Measurements from ENCODE around the gene CD48. TPM values are rescaled to one million over a fixed set of nuclear protein-coding genes. Genes with fewer than 3 reads are reported as not detected.
A peak's percentile ranks its signal among the peaks of the same experiment; 100 is the strongest.

The CD48 gene, protein sequence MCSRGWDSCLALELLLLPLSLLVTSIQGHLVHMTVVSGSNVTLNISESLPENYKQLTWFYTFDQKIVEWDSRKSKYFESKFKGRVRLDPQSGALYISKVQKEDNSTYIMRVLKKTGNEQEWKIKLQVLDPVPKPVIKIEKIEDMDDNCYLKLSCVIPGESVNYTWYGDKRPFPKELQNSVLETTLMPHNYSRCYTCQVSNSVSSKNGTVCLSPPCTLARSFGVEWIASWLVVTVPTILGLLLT
- total RNA-seq: 1 to 10 TPM; 1.9 to 5.5 TPM
- long read RNA-seq: 0 reads

DNA sequence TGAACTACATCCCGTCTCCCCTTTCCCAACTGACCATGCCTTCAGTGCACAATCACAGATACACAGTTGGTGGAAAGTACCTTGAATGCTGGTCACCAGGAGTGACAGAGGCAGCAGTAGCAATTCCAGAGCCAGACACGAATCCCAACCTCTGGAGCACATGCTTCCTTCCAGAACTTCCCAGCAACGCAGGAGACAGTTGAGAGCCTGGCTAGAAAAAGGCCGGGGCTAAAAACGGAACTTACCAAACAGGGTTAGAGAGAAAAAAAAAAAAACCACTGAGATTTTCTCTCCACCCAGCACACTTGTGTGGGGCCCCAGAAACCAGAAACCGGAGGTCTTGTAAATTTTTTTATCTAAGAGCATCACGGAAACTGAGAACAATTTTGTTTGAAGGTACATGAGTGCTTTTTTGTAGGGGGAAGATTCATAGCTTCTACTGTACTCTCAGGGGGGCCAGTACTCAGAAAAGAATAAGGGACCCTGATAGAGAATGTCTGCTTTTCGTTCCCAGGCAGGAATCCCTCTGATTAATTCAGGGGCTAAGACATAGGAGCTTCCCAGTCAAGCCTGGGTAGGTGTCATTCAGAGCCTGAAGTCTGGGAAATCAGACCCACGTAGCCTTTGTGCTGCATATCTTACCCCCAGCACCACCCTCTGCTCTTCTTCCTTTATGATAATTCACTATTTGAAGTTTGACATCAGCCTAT, at the start of gene CD48:
Gene CD48 (minus strand): TSS at position 221 of the 710 bp plus-strand sequence. CDS start 59 bp downstream, at position 162.
- intact Hi-C loops (cut with DNase I): no loop called here
- ATAC-seq (peak; percentile 39 to 54), DNase-seq (no peak)

DNA sequence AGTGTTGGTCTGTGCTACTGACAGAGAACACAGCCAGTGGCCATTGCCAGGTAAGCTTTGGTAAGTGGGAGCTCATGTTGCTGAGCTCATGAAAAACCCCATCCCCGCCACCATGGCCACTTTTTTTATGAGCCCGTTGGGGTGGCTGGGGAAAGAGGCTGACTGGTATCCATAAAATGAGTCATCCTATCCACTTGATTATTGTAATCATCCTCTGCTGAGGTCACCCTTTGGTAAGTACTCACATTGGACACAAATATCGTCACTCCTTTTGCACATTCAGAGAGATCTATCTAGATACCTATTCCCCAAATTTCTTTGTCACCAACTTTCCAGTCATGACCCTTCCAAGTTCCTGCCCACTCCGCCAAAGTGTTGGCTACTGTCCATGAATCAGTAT, 49.4 kb upstream of the CD48 start:
- no peak for DNase-seq
- intact Hi-C loops (cut with DNase I): no loop called here
- ATAC-seq: no peak

DNA sequence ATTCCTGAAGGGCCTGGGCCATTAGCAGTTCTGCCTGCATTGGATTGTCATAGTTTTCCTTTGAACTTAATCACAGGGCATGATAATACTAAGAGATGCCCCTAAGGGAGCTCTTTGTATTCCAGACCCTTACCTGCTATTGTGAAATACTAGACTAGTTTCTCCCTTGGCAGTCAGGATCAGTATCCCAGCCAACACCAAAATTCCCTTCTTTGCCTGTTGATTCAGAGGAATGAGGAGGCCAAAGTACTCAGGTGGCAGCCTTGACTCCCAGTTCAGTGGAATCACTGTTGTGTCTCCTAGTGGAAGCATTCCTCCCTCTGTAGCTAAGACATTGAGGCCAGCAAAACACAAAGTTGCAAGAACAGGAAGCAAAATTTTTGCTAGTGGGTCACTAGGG, 48.1 kb upstream of the CD48 start:
- ATAC-seq: no peak
- DNase-seq: no peak
- intact Hi-C loops (cut with DNase I): no loop called here

DNA sequence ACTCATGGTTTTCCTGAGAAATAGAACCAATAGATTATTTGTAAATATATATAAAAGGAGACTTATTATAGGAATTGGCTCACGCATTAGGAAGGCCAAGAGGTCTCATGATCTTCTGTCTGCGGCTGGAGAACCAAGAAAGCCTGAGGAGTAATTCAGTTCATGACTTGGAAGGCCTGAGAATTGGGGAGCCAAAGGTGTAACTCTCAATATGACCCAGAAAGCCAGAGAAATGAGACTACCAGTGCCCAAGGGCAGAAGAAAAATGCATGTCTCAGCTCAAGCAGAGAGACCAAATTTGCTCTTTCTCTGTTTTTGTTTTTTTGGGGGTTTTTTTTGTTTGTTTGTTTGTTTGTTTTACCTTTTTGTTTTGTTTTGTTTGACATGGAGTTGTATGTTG, 46.9 kb upstream of the CD48 start:
- DNase-seq (no peak), ATAC-seq (no peak)
- intact Hi-C loops (cut with DNase I): no loop called here

DNA sequence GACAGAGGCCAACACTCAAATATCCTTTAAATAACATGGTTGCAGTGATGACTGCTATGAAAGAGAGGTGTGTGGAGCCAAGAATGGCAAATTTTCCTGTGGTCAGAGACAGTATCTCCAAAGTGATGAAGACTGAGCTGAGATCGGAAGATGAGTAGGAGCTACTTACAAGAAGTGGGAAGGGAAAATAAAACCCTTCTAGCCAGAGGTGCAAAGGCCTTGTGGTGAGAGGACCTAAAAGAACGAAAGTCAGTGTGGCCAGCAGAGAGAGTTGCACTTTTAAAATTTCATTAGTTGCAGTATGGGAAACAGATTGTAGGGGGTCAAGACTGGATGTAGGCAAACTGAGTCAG, 45.2 kb upstream of the CD48 start:
- intact Hi-C loops (cut with DNase I): no loop called here

DNA sequence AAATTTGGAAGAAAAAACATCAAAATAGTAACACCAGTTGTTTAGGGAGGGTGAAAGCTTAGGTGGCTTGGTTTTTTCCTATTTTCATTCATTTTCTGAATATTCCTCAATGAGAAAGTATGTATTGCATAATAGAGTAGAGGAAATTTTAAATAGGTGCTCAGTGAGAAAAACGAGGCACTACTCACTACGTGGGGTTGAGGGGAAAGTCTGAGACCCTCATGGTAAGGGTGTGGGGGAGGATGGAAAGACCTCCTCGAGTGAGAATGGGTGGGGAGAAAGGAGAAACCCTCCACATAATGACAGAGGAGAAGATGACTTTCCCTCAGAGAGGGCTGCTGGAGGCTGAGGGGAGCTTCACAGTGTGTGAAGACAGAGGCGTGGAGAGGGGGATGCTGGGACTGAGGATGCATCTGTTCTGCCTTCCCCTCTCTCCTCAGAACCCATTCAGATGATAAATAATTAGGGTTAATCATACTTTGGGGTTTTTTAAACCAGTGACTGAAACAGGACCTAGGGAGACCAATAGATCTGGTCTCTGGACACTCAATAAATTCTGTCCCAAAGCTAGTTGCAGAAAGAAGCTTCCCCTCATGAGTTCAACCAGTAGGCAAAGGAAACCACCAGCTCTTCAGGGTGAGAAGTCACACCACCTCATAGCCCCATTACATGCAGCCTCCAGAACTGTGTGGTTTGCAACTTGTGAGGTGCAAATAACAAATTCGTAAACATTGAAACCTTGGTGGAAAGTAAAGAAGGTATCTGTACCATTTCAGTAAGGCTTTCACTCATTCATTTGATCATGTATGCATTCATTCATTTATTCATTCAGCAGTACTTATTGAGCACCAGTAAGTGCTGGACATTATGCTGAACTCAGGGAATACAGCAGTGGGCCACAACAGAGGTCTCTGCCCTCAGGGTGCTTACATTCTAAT, 44.6 kb upstream of the CD48 start:
- ATAC-seq (peak in 1 of 2 donors; percentile 50), DNase-seq (no peak)
- intact Hi-C loops (cut with DNase I): no loop called here

More for the DNA sequence above, 45.2 kb upstream of the CD48 start:
- ATAC-seq: no peak
- no peak for DNase-seq

DNA sequence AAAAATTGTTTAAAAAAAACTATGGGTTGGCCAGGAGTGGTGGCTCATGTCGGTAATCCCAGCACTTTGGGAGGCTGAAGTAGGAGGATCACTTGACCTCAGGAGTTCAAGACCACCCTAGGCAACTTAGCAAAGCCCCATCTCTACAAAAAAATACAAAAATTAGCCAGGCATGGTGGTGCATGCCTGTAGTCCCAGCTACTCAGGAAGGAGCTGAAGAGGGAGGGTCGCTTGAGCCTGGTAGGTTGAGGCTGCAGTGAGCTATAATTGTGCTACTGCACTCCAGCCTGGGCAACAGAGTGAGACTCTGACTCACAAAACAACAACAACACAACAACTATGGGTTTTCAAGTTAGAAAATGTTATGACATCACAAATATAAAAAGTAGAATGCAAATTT, 43.8 kb upstream of the CD48 start:
- no peak for ATAC-seq
- no peak for DNase-seq
- intact Hi-C loops (cut with DNase I): no loop called here

DNA sequence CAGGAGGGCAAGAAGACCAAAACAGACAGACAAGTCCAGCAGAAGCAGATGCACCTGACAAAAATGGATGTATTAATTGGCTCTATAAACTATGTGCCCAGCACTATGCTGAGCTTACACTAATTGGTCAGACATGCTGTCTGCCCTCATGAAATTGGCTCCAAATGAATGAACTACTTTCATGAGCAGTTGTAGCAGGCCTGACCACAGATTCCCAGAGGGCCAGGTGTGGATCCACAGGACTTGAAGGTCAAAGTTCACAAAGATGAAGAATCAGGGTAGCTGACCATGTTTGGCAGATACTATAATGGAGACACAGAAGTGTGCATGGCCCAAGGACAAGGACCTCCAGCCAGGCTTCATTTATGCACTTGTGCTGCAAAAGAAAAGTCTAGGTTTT, 42.0 kb upstream of the CD48 start:
- intact Hi-C loops (cut with DNase I): no loop called here
- ATAC-seq (no peak), DNase-seq (no peak)

DNA sequence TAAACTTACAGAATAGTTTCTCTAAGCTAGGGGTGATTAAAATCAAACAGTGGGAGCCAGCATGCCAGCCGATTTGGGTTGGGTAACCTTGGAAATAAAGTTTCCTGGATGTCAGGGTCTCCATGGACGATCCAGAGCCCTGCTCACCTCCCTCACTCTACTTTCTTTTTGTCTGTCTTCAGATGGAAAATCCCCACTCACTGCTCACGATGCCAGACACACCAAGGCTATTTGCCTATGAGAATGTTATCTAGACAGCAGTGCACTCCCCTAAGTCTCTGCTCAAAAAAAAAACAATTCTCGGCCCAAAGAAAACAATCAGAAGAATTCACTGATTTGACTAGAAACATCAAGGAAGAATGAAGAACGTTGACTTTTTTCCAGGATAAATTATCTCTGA, 41.3 kb upstream of the CD48 start:
- no peak for DNase-seq
- ATAC-seq: peak in 1 of 2 donors; percentile 89
- intact Hi-C loops (cut with DNase I): no loop called here

DNA sequence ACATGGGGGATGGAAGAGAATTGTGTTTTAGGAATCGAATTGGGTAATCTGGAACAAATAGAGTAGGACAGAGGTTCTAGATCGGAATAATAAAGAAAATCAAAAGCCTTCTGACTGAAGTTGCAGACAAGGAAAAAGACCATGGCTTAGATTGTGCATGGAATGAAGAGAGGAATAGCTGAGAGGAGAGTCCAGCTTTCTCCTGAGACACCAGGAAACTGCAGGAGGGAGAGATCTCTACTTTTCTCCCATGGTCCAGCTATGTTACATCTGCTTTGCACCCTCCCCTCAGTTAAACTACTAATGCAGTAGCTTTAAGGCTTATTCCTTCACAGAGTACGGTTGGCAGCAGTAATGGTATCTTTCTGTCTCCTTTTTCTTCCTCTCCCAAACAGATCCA, 40.8 kb upstream of the CD48 start:
- intact Hi-C loops (cut with DNase I): no loop called here
- no peak for ATAC-seq
- no peak for DNase-seq

DNA sequence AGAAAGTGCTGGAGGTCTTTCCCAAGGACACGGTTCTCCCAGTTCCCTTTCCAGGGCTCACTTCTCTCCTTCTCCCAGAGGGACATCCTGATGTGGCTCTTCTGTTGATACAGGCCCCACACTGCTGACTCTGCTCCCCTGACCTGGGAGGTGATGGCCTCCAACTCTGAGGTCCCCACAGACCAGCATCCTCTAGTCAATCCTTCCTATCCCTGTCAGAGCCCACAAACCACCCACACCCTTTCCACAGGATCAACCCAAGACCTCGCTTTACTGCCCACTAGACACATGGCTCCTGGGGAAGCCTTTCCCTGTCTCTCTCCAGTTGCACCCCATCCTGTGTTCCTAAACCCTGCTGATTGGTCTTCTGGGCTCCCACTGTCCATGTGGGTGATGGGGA, 39.0 kb upstream of the CD48 start:
- intact Hi-C loops (cut with DNase I): no loop called here
- ATAC-seq (no peak), DNase-seq (no peak)

DNA sequence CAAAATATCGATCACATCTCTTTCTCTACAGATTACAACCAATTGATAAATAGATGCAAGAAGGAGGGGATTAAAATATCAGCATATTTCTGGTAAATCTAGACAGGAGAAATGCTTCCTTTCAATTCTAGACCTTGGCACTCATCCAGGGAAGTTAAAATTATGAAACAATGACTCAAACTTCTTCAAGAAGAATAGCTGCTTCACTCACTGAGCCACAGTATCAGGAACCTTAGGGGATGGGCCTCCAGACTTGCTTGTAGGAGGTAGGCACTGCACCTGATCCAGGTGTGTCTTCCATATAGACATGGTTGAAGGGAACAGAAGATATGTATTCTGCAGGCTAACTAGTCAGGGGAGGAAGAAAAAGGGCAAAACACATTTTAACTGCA, 37.3 kb upstream of the CD48 start:
- ATAC-seq (peak in 1 of 2 donors; percentile 21), DNase-seq (no peak)
- intact Hi-C loops (cut with DNase I): no loop called here

DNA sequence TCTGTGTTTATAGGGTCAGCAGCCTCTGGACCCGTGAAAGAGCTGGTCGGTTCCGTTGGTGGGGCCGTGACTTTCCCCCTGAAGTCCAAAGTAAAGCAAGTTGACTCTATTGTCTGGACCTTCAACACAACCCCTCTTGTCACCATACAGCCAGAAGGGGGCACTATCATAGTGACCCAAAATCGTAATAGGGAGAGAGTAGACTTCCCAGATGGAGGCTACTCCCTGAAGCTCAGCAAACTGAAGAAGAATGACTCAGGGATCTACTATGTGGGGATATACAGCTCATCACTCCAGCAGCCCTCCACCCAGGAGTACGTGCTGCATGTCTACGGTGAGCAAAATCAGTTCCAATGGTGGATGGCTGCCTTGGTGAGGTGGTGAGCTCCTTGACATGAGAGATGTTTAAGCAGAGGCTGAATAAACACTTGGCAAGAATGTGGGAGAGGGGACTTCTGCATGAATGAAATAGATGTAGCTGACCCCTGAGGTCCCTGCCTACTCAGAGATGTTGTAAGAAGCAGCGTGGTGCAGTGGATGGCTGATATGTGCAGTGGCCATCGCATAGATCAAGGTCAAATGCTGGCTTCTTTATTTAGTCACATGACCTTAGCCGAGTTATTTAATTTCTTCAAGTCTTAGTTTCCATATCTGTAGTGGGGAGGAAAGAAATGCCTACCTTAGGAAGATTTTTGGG, 36.7 kb upstream of the CD48 start:
- DNase-seq (no peak), ATAC-seq (peak in 1 of 2 donors; percentile 64)
- intact Hi-C loops (cut with DNase I): no loop called here

DNA sequence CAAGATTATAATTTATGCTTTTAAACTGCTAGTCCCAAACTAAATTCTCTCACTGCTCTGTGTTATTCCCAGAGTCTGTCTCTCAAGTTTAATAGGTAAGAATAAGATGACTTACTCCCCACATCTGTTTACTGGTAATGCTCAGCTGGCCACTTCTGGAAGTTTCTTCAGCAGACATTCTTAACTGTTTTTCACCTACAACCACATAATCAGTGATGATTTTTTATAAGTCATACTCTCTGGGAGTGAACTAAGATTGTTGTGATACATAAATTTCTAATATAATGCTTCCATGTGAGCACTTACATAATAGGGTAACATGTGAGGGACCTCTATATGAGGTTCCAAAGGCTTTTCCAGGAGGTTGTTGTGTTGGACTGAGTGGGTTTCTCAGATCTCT, 36.1 kb upstream of the CD48 start:
- intact Hi-C loops (cut with DNase I): no loop called here
- ATAC-seq: no peak

DNA sequence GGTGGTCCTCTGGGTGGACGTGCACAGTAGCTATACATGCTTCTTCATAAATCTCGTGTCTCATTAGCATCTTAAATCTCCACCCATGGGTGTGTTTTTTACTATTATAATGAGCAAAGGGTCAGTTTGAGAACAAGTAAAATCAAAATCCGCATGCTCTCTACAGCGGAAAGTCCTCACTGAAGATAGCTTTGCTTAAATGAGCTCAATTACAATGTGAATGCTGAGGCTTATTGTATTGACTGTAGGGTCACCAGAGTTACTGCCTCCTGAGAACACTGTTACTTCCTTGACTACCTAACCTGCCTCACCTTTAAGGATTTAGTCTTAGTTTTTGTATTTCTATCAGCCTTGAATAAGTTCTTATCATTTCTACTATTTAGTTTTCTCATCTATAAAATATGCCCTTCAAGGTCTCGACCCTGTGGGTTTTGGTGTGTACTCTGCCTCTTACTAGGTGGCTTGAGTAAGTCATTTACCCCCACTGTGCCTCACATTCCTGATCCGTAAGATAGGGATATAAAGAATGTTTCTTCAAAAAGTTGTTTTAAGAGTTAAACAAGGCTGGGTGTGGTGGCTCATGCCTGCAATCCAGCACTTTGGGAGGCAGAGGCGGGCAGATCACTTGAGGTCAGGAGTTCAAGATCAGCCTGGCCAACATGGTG, 35.3 kb upstream of the CD48 start:
- ATAC-seq: no peak
- no peak for DNase-seq
- intact Hi-C loops (cut with DNase I): no loop called here

More for the DNA sequence above, 36.1 kb upstream of the CD48 start:
- DNase-seq: no peak

DNA sequence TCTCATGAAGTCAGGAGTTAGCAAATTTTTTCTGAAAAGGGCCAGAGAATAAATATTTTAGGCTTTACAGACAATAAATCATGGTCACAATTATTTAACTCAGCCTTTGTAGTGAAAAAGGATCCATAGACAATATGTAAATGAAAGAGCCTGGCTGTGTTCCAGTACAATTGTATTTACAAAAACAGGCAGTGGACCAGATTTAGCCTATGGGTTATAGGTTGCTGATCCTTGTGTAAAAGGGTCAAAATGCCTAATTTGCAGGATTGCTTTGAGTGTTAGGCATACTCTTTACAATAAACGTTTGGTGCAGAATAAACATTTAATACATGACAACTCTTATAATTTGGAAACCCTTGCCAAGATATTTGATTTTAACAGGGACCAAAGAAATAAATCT, 33.9 kb upstream of the CD48 start:
- no peak for ATAC-seq
- intact Hi-C loops (cut with DNase I): no loop called here

DNA sequence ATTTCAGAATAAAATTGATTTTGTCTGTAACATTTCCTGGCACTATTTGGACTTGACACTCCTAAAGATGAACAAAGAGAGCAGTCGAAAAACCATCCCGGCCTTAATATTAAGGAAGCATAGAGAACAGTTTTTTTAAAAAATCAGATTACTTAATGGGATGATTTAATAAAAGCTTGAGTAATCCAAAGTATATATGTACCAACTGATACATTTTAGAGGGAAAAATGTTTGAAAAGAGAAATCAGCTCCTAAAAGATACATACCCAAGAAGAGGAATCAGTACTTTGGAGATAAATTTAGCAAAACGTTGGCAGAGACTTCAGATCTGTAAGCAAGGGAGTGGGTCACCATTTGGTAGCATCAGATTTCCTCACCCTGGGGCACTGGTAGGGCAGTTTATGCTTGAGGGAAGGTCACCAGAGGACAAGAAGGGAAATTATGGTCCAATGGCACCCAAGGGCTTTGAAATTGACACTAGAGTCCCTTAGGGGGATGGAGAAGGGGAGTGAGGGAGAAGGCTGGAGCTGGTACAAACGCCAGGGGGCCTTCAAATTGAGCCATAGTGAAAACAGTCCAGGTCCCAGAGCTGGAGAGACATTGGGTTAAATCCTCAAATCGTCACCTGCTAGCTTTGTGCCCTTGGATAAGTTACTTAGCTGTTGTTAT, 33.4 kb upstream of the CD48 start:
- intact Hi-C loops (cut with DNase I): no loop called here
- no peak for ATAC-seq
- no peak for DNase-seq

More for the DNA sequence above, 33.9 kb upstream of the CD48 start:
- DNase-seq: no peak

DNA sequence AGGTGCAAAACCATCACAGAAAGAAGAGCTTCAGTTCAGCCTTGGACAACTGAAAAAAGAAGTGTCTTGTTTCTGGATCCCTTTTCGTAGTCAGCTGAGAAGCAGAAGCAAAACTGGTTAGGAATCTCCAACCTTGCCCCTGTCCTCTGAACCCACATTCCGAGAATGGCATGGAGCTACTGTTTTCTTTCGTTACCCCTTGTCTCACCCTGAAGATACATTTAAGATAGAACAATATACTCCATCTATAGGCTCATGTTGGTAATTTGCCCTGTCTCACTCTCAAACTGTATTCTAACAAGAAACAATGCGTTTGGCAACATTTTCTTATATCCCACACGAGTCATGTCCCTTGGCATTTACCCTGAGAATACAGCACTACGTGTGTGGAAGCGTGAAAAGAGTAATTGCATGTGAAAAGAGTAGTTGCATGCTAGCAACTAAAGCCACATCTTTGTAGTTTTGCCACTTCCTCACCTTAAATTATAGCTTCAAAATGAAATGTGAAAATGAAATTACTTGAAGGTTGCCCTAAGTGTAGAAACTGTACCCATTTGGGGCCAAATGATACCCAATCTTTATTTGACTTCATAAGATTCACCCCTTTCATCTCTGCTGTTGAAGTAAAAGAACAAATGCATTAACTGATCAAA, 32.7 kb upstream of the CD48 start:
- ATAC-seq (no peak), DNase-seq (no peak)
- intact Hi-C loops (cut with DNase I): no loop called here

All from left cardiac atrium (tissue), 4 donors.